ENCODE results near the gene SLAIN2. TPM values are rescaled to one million over a fixed set of nuclear protein-coding genes. Genes with fewer than 3 reads are reported as not detected.

Gene SLAIN2
- total RNA-seq, 1 donor from 2014 or later, result 14.8 TPM

DNA sequence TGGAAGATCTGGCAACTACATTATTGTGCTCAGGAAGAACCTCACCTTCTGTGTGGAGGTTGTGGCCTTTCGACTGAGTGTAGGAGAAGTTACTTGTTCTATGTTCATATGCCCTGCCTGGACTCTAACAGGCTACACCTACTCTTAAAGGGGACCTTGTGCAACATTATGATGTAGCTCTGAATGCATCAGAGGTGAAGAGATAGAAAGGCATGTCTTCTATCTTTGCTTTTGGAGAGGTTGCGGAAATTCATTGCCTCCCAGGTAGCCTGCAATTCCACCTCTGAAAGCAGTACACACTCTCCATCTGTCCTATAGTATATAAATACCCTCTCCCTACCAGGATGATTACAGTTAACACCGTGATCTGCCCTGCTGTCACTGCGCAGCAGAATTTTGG lies 7.1 kb upstream of the SLAIN2 start:
- DNase-seq (ENCODE audit: low read depth in 2 of 2), result no peak

GRCh38 chr4:48334900-48335384 lies 6.4 kb upstream of the SLAIN2 start:
- no peak for DNase-seq (ENCODE audit: low read depth in 2 of 2)

GRCh38 chr4:48336146-48336870 lies 5.0 kb upstream of the SLAIN2 start:
- no peak for DNase-seq (ENCODE audit: low read depth in 2 of 2)

- no peak for DNase-seq (ENCODE audit: low read depth in 2 of 2)
Measured at GRCh38 chr4:48337731-48338130, 3.6 kb upstream of the SLAIN2 start.

GRCh38 chr4:48339642-48340041 lies 1.7 kb upstream of the SLAIN2 start:
- no peak for DNase-seq (ENCODE audit: low read depth in 2 of 2)

- DNase-seq (ENCODE audit: low read depth in 2 of 2), result peak in 1 of 2 donors; percentile 63
Measured at GRCh38 chr4:48340276-48340964, 909 bp upstream of the SLAIN2 start.

DNA sequence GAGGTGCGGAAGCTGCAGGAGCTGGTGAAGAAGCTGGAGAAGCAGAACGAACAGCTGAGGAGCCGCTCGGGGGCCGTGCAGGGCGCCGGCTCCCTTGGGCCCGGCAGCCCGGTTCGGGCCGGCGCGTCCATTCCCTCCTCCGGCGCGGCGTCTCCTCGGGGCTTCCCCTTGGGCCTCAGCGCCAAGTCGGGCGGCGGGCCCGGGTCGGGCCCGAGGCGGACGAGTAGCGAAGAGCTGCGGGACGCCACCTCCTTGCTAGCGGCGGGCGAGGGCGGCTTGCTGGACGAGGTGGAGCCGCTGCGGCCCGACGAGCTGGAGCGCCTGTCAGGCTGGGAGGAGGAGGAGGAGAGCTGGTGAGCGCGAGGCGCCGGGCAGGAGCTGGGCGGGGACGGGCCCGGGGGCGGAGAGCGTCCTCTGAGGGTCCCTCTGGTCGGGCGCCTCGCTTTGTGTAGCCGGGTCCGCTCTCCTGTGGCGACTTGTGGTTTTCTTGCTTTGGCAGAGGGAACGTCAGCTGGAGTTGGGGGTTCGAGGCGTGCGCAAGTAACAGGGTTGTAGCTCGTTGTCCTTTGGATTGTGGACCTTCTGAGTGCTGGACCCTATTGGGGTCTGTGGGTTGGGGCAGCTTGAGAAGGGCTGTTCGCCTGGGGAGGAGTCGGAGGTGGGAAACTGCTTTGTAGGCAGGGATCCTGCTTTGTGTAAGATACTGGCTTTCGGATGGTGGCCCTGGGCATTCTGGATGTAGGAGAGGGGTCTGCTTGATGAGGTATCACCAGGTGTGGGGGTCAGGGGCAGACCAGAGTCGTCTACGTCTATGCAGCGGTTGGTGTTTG lies 662 bp downstream of the SLAIN2 start:
- DNase-seq (ENCODE audit: low read depth in 2 of 2), result peak in 1 of 2 donors; percentile 68

GRCh38 chr4:48342606-48342880 lies 1.2 kb downstream of the SLAIN2 start:
- no peak for DNase-seq (ENCODE audit: low read depth in 2 of 2)

DNA sequence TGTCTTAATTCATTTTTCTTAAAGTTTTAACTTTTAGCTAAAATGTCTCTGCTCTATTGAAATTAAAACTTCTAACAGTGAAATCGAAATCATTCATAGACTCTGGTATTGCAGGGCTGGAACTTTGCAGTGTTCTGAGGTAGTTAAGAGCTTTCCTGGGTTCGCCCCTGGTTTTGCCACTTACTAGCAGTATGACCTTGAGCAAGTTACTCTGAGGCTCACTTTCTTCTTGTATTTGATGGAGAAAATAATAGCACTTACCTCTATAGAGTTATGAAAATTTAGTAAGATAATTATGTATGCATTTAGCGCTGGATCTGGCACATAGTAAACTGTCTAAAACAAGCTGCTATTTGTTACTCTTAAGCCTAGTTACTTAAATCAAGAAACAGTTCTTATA lies 1.7 kb downstream of the SLAIN2 start:
- DNase-seq (ENCODE audit: low read depth in 2 of 2), result no peak

DNA sequence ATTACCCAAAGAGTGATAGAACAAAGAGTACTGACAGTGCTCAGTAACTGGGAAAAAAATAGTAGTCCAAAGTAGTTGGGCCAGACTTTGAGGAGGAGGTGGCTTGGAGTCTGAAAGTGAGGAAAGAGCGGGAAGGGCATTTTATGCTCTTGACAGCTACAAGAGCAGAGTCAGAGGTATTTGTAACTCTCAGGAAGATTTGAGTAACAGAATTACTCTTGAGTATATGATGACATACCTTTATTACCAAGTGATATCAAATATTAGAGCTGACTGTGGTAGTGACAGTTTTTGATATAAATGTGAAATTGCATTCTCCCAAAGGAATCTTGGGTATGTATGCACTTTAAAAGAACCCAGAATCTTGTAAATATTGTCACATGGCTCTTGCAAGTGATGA lies 2.2 kb downstream of the SLAIN2 start:
- no peak for DNase-seq (ENCODE audit: low read depth in 2 of 2)

DNA sequence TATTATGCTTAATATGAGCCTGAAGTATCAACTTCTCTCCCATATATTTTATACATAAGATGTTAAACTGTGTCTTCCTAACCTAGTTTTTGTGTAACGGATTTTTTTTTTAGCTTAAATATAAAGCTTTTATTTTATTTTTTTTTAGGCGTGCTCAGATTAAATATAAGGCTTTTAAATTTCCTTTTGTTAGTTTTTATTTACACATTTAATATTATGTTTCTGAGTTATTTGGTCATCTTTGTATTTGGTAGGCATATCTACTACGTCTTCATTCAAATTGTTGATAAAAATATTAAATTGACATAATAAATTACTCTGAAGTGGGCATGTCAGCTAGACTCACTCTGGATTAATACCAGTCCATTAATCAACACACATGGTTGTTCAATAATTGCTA lies 4.2 kb downstream of the SLAIN2 start:
- DNase-seq (ENCODE audit: low read depth in 2 of 2), result no peak

GRCh38 chr4:48346594-48346993 lies 5.3 kb downstream of the SLAIN2 start:
- DNase-seq (ENCODE audit: low read depth in 2 of 2), result no peak

DNA sequence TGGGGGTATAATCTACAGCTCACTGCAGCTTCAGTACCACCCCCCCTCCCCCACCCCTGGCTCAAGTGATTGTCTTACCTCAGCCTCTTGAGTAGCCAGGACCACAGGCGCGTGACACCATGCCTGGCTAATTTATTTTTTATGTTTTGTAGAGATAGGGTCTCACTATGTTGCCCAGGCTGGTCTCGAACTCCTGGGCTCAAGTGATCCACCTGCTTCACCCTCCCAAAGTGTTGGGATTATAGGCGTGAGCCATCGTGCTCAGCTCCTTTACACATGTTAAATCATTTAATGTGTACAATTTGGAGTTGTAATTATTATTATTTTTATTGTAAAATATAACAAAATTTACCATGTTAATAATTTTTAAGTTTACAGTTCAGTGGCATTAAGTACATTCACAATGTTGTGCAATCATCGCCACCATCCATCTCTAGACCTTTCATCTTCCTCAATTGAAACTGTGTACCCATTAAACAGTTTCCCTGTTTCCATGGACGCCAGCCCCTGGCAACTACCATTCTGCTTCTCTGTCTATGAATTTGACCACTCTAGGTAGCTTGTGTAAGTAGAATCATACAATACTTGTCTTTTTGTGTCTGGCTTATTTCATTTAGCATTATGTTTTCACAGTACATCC lies 6.1 kb downstream of the SLAIN2 start:
- DNase-seq (ENCODE audit: low read depth in 2 of 2), result no peak

- DNase-seq (ENCODE audit: low read depth in 2 of 2), result no peak
Measured at GRCh38 chr4:48350871-48351270, 9.5 kb downstream of the SLAIN2 start.

DNA sequence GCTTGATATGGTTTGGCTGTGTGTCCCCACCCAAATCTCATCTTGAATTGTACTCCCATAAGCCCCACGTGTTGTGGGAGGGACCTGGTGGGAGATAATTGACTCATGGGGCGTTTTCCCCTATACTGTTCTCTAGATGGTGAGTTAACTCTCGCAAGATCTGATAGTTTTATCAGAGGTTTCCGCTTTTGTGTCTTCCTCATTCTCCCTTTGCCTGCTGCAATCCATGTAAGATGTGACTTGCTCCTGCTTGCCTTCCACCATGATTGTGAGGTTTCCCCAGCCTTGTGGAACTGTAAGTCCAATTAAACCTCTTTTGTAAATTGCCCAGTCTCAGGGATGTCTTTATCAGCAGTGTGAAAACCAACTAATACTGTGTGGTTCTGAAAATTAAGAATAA lies 11.5 kb downstream of the SLAIN2 start:
- no peak for DNase-seq (ENCODE audit: low read depth in 2 of 2)

- no peak for DNase-seq (ENCODE audit: low read depth in 2 of 2)
Measured at GRCh38 chr4:48356355-48356754, 15.0 kb downstream of the SLAIN2 start.

- no peak for DNase-seq (ENCODE audit: low read depth in 2 of 2)
Measured at GRCh38 chr4:48360285-48361011, 19.1 kb downstream of the SLAIN2 start.

- no peak for DNase-seq (ENCODE audit: low read depth in 2 of 2)
Measured at GRCh38 chr4:48361012-48361400, 19.7 kb downstream of the SLAIN2 start.

DNA sequence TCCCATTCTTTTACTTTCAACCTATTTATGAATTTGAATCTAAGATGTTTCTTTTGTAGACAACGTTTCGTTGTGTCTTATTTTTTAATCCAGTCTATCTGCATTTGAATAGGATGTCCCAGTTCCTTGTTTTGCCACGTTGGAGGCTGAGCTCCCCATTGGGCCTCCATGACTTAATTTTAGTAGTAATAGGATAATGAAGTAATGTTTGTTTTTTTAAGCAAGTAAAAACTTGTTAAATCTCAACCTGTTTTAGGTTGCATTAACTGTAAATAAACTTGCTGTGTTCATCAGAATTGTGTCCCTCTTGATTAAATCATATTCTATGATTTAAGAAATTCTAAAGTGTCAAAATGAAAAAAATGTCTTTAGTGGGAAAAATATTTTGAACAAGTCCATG lies 25.3 kb downstream of the SLAIN2 start:
- no peak for DNase-seq (ENCODE audit: low read depth in 2 of 2)

DNA sequence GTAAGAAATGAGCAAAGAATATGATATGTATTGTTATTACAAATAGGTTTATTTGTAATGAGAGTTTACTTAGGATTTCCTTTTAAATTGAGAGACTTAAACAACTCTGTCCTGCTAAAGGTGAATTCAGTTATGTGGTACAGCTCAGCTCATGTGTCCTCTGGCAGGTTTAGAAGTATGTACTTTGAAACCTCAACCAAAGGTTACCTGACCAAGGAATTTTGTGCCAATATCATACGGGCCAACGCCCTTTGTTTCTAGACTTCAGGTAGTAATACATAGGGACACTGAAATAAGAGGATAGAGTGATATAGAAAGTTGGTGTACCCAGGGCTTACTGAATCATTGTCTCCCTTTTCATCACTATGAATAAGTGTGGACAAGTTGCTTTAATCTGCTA lies 25.7 kb downstream of the SLAIN2 start:
- no peak for DNase-seq (ENCODE audit: low read depth in 2 of 2)

- DNase-seq (ENCODE audit: low read depth in 2 of 2), result no peak
Measured at GRCh38 chr4:48368389-48368788, 27.1 kb downstream of the SLAIN2 start.
